GM12872 (cell line): ENCODE measurements around the gene UACA.

Source experiments
- TF ChIP-seq, protein P1 (sequence below): IDR thresholded peaks from 3 replicates; pipeline ENCODE4 v1.5.1; 2011; ENCODE audit warnings: low read depth, mild to moderate bottlenecking, low read length, moderate library complexity; ENCODE audit not compliant: insufficient read depth

UACA gene

DNA sequence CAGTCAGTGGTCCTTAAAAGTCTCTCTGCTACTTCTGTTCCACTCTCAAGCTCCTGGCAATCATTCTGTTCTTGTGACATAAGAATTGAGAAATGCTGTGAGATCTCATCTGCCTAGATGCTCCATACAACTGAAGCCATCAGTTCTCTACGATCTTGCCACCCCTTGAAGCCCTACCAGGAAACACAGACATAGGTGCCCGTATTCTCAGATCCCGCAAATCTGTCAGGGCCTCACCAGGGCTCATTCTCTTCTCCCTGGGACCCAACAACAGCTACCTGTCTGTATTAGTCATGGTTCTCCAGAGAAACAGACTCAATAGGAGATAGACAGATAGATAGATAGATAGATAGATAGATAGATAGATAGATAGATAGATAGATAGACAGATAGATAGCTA is 149.1 kb downstream of the UACA start:
- TF ChIP-seq, protein P1, sequence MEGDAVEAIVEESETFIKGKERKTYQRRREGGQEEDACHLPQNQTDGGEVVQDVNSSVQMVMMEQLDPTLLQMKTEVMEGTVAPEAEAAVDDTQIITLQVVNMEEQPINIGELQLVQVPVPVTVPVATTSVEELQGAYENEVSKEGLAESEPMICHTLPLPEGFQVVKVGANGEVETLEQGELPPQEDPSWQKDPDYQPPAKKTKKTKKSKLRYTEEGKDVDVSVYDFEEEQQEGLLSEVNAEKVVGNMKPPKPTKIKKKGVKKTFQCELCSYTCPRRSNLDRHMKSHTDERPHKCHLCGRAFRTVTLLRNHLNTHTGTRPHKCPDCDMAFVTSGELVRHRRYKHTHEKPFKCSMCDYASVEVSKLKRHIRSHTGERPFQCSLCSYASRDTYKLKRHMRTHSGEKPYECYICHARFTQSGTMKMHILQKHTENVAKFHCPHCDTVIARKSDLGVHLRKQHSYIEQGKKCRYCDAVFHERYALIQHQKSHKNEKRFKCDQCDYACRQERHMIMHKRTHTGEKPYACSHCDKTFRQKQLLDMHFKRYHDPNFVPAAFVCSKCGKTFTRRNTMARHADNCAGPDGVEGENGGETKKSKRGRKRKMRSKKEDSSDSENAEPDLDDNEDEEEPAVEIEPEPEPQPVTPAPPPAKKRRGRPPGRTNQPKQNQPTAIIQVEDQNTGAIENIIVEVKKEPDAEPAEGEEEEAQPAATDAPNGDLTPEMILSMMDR = no peak

DNA sequence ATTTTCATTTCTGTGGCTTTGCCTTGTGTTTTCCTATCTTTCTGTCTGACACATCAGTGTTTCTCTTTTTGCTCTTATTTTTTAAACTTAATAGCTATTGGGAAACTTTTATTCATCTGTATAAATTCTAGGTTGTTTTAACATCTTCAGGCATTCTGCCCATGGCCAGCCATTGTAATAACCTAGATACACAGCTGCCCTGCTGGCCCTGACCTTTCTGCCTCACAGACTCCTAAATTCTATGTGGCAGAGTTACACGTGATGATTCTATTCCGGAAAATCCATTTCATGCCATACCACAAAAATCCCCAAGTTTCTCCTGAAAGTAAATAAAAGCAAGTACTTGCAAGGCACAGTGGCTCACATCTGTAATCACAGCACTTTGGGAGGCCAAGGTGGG is 150.1 kb downstream of the UACA start:
- TF ChIP-seq, protein P1 = no peak

DNA sequence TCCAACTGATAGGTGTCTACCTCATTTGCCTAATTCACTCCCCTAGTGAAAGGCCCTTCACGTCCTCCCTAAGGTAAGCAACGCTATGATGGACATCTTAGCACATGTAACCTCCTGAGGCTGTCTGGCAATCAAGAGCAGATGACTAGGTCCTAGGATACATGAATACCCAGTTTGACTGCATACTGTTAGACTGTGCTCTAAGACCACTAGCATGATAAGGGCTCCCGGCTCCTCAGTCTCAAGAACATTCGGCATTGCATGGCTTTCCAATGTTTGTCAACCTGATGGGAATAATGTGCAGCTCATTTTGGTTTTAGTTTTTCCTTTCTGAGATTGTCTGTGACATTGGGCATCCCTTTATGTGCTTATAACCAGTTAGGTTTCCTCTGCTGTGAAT is 152.1 kb downstream of the UACA start:
- TF ChIP-seq, protein P1 = no peak

DNA sequence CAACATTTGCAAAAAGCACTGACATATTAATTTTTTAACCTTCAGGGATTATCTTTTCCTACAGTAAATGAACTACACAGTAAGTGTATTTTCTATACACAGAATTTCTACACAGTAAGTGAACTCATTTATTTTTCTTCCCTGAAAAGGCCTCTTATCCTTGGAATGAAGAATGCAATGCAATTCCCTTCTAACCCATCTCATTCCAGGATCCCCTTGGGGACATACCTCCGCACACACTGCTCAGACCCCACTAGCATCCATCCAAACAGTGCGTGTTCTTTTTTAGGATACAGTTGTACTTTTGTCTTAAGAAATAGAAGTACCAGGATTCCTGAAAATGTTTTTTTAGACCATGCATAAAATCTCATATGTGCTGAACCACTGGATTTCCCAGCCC is 152.8 kb downstream of the UACA start:
- TF ChIP-seq, protein P1 = no peak

DNA sequence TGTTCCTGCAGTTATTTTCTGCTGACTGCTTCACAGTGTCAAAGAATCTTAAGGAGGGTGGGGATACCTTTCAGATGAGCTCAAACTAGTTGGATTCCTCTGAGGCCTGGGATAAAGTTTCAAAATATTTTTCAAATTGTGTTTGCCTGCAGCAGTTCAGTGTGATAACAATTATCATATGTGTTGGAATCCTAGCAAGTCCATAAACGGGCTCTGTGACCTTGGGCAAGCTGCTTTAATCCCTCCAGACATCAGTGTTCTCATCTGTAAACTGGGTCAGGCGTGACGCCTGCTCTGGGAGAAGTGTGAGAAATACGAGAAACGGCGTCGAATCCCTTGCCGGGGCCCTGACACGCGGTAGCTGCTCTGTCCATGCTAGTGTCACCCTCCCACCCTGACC is 153.5 kb downstream of the UACA start:
- TF ChIP-seq, protein P1 = no peak

DNA sequence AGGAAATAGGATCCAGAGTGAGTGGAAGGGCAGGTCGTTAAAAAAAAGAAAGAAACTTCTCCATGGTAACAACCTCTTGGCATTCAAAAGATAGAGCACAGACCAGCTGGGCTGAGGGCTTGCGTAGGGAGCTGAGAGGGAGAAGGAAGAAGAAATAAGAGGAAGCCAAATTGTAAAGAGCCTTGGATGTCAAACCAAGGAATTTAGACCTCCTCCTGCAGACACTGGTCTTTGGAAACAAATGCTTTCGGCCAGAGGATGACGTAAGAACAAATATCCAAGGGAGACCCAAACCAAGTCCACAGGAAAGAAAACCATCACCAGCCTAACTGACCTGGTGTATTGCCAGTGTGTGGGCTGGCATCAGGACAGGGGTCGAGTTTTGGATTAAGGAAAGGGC is 155.2 kb downstream of the UACA start:
- TF ChIP-seq, protein P1 = no peak

DNA sequence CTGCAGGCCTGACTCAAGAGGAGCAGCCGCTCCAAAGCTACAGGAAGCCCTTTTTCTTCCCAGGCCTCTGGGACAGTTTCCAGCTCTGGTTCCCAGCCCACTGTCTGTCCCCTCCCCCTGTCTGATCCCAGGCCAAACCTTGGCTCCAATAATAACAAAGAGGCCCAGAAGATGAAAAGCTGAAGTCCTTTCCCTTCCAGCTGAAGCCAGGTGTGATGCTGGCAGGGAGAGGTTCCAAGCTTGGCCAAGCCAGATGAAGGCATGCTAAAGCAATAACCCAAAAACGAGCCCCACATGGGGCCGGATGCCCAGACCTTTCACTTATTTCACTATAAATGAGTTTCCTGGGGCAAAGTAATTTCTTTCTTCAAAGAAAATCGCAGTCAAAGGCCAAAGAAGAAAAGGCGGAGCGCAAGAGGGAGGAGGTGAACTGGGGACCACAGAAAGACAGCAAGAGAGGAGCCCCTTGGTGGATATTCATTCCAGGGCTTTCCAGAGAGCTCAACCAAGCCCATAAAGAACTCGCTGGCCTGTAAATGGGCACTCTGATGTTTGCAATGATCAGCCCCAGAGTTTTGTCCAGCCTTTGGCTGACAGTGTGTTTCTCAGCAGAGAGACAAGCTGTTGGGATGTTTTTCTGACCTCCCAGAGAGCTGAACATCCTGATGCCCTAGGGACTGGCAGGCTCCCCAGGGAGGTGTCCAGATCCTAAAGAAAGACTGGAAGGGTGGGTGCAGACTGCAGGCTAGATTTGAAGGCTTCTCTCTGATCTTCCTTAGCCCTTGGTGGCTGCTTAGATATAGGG is 157.6 kb downstream of the UACA start:
- TF ChIP-seq, protein P1 = no peak
